ENCODE data around the gene PTPRN2. TPM values are rescaled to one million over a fixed set of nuclear protein-coding genes. Genes with fewer than 3 reads are reported as not detected.

PTPRN2 gene
- total RNA-seq, 1 experiment from 2014 or later: 0.11 TPM

GRCh38 chr7:158125091-158125490, 462.5 kb downstream of the PTPRN2 start:
- H3K9me3 ChIP-seq (ENCODE audit: low read depth, low read length, poor library complexity, severe bottlenecking): peaks cover 35% of the 10 kb centered on the region

GRCh38 chr7:158124671-158125079, 462.9 kb downstream of the PTPRN2 start:
- H3K36me3 ChIP-seq (ENCODE audit: insufficient read depth, low read length, poor library complexity, severe bottlenecking): no peaks in the 10 kb centered on the region
- TF ChIP-seq EZH2 (IDR thresholded peaks at IDR 0.05; ENCODE audit: borderline replicate concordance, low read depth, low read length, poor library complexity, severe bottlenecking) (no peak), CTCF (conservative IDR thresholded peaks at IDR 0.05; ENCODE audit: low read depth, low read length) (no peak)
- no peak overlapping the region for H3K4me3 ChIP-seq (ENCODE audit: low read depth, low read length, poor library complexity, severe bottlenecking)
- intact Hi-C loops (cut with micrococcal nuclease; ENCODE audit: unreplicated experiment): no loop called here
- CTCF ChIA-PET: no interaction called here
- no peak for DNase-seq (ENCODE audit: low spot score)
- POLR2A ChIA-PET (ENCODE audit: low non-redundant PET): no interaction called here
- BruUV-seq (replicated peaks): no TSS peak
- H3K9me3 ChIP-seq (ENCODE audit: low read depth, low read length, poor library complexity, severe bottlenecking): peaks cover 33% of the 10 kb centered on the region
- no peak overlapping the region for H3K27ac ChIP-seq (ENCODE audit: low read depth, low read length, poor library complexity, severe bottlenecking)
- no peaks in the 10 kb centered on the region for H3K27me3 ChIP-seq (replicated peaks; ENCODE audit: insufficient read depth, low read depth, low read length, poor library complexity)
- H3K4me1 ChIP-seq (ENCODE audit: insufficient read depth, low read length, poor library complexity, severe bottlenecking): no peaks in the 10 kb centered on the region

More at GRCh38 chr7:158125091-158125490, 462.5 kb downstream of the PTPRN2 start:
- no peak overlapping the region for H3K4me3 ChIP-seq (ENCODE audit: low read depth, low read length, poor library complexity, severe bottlenecking)
- DNase-seq (ENCODE audit: low spot score): no peak
- H3K4me1 ChIP-seq (ENCODE audit: insufficient read depth, low read length, poor library complexity, severe bottlenecking): no peaks in the 10 kb centered on the region
- ChIA-PET POLR2A (ENCODE audit: low non-redundant PET) (no interaction called here), CTCF (no interaction called here)
- TF ChIP-seq CTCF (conservative IDR thresholded peaks at IDR 0.05; ENCODE audit: low read depth, low read length): no peak
- no peak for TF ChIP-seq EZH2 (IDR thresholded peaks at IDR 0.05; ENCODE audit: borderline replicate concordance, low read depth, low read length, poor library complexity, severe bottlenecking)
- H3K27me3 ChIP-seq (replicated peaks; ENCODE audit: insufficient read depth, low read depth, low read length, poor library complexity): no peaks in the 10 kb centered on the region
- H3K27ac ChIP-seq (ENCODE audit: low read depth, low read length, poor library complexity, severe bottlenecking): no peak overlapping the region
- H3K36me3 ChIP-seq (ENCODE audit: insufficient read depth, low read length, poor library complexity, severe bottlenecking): no peaks in the 10 kb centered on the region
- no TSS peak for BruUV-seq (replicated peaks)
- intact Hi-C loops (cut with micrococcal nuclease; ENCODE audit: unreplicated experiment): no loop called here

- no peaks in the 10 kb centered on the region for H3K4me1 ChIP-seq (ENCODE audit: insufficient read depth, low read length, poor library complexity, severe bottlenecking)
- no peak overlapping the region for H3K4me3 ChIP-seq (ENCODE audit: low read depth, low read length, poor library complexity, severe bottlenecking)
- peaks cover 29% of the 10 kb centered on the region for H3K9me3 ChIP-seq (ENCODE audit: low read depth, low read length, poor library complexity, severe bottlenecking)
- no peak overlapping the region for H3K27ac ChIP-seq (ENCODE audit: low read depth, low read length, poor library complexity, severe bottlenecking)
- intact Hi-C loops (cut with micrococcal nuclease; ENCODE audit: unreplicated experiment): no loop called here
- H3K36me3 ChIP-seq (ENCODE audit: insufficient read depth, low read length, poor library complexity, severe bottlenecking): no peaks in the 10 kb centered on the region
- DNase-seq (ENCODE audit: low spot score): no peak
- POLR2A ChIA-PET (ENCODE audit: low non-redundant PET): no interaction called here
- BruUV-seq (replicated peaks): no TSS peak
- TF ChIP-seq EZH2 (IDR thresholded peaks at IDR 0.05; ENCODE audit: borderline replicate concordance, low read depth, low read length, poor library complexity, severe bottlenecking) (no peak), CTCF (conservative IDR thresholded peaks at IDR 0.05; ENCODE audit: low read depth, low read length) (no peak)
- CTCF ChIA-PET: no interaction called here
- H3K27me3 ChIP-seq (replicated peaks; ENCODE audit: insufficient read depth, low read depth, low read length, poor library complexity): no peaks in the 10 kb centered on the region
These were observed 463.9 kb downstream of the PTPRN2 start for GRCh38 chr7:158123753-158124152.

All from A673 (cell line).